ENCODE measurements around the gene UBE4B.

UBE4B gene

GRCh38 chr1:10181154-10181553, 148.4 kb downstream of the UBE4B start:
- Histone ChIP-seq H3K27me3 (ENCODE audit: control insufficient read depth in 1 of 2, insufficient read depth in 2 of 2, low read length in 2 of 2) (no peaks in the 10 kb centered on the region), H3K27ac (ENCODE audit: low read depth, low read length) (no peak overlapping the region), H3K9me3 (ENCODE audit: low read length) (no peaks in the 10 kb centered on the region), H3K9ac (ENCODE audit: low read length) (no peak overlapping the region), H3K4me3 (ENCODE audit: low read depth in 1 of 2, low read length in 2 of 2) (no peak overlapping the region), H3K36me3 (ENCODE audit: insufficient read depth, low read length) (peaks cover 28% of the 10 kb centered on the region), H3K4me1 (ENCODE audit: insufficient read depth, low read length) (no peaks in the 10 kb centered on the region)

- Histone ChIP-seq H3K36me3 (ENCODE audit: insufficient read depth, low read length) (peaks cover 3% of the 10 kb centered on the region), H3K27me3 (ENCODE audit: control insufficient read depth in 1 of 2, insufficient read depth in 2 of 2, low read length in 2 of 2) (no peaks in the 10 kb centered on the region), H3K27ac (ENCODE audit: low read depth, low read length) (no peak overlapping the region), H3K9ac (ENCODE audit: low read length) (no peak overlapping the region), H3K4me1 (ENCODE audit: insufficient read depth, low read length) (no peaks in the 10 kb centered on the region), H3K9me3 (ENCODE audit: low read length) (no peaks in the 10 kb centered on the region), H3K4me3 (ENCODE audit: low read depth in 1 of 2, low read length in 2 of 2) (no peak overlapping the region)
Observed at GRCh38 chr1:10185759-10186158, 153.0 kb downstream of the UBE4B start.

DNA sequence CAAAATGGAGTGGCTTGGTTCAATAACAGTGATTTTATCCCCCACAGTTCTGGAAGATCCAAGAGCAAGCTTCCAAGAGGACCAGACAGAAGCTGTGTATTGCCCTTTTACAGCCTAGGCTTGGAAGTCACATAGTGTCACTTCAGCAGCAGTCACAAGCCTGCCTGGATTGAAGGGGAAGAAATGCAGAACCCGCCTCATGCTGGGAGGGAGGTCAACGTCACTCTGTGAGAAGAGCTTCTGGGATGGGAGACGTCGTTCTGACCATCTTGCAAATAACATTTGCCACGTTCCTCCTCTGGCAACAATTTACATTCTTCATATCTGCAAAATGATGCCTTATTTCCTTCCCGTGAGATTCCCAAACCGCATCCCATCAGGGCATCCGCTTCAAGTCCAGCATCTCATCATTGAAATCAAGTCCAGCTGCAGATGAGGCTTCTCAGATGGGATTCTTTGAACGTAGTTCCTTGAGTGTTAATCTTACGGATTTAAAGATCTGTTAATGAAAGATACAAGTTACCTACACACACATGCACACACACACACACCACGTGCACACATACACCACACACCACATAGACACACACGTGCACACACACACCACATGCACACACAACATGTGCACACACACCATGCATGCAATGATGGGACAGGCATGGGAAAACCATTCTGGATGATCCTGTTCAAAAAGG, 153.7 kb downstream of the UBE4B start:
- Histone ChIP-seq H3K9me3 (ENCODE audit: low read length) (no peaks in the 10 kb centered on the region), H3K27ac (ENCODE audit: low read depth, low read length) (no peak overlapping the region), H3K27me3 (ENCODE audit: control insufficient read depth in 1 of 2, insufficient read depth in 2 of 2, low read length in 2 of 2) (no peaks in the 10 kb centered on the region), H3K9ac (ENCODE audit: low read length) (no peak overlapping the region), H3K36me3 (ENCODE audit: insufficient read depth, low read length) (no peaks in the 10 kb centered on the region), H3K4me1 (ENCODE audit: insufficient read depth, low read length) (no peaks in the 10 kb centered on the region), H3K4me3 (ENCODE audit: low read depth in 1 of 2, low read length in 2 of 2) (no peak overlapping the region)

DNA sequence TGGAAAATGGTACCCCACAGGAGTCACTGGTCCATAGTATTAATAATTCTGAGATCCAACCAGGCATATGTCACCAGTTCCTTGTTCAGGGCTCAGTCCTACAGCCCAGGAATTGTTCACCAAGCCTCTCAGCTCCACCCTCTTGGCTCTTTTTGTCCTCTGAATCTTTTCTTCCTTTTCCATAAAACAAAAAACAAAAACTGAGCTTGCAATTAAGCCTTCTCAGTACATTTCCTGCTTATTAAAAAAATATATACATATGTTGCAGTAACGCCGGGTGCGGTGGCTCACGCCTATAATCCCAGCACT, 154.2 kb downstream of the UBE4B start:
- H3K36me3 ChIP-seq (ENCODE audit: insufficient read depth, low read length): no peaks in the 10 kb centered on the region
- H3K27ac ChIP-seq (ENCODE audit: low read depth, low read length): no peak overlapping the region
- H3K27me3 ChIP-seq (ENCODE audit: control insufficient read depth in 1 of 2, insufficient read depth in 2 of 2, low read length in 2 of 2): no peaks in the 10 kb centered on the region
- H3K4me3 ChIP-seq (ENCODE audit: low read depth in 1 of 2, low read length in 2 of 2): no peak overlapping the region
- H3K4me1 ChIP-seq (ENCODE audit: insufficient read depth, low read length): no peaks in the 10 kb centered on the region
- no peaks in the 10 kb centered on the region for H3K9me3 ChIP-seq (ENCODE audit: low read length)
- no peak overlapping the region for H3K9ac ChIP-seq (ENCODE audit: low read length)

- Histone ChIP-seq H3K4me3 (ENCODE audit: low read depth in 1 of 2, low read length in 2 of 2) (no peak overlapping the region), H3K9me3 (ENCODE audit: low read length) (no peaks in the 10 kb centered on the region), H3K27me3 (ENCODE audit: control insufficient read depth in 1 of 2, insufficient read depth in 2 of 2, low read length in 2 of 2) (no peaks in the 10 kb centered on the region), H3K36me3 (ENCODE audit: insufficient read depth, low read length) (no peaks in the 10 kb centered on the region), H3K27ac (ENCODE audit: low read depth, low read length) (no peak overlapping the region), H3K4me1 (ENCODE audit: insufficient read depth, low read length) (no peaks in the 10 kb centered on the region), H3K9ac (ENCODE audit: low read length) (no peak overlapping the region)
Observed at GRCh38 chr1:10188133-10188650, 155.4 kb downstream of the UBE4B start.

DNA sequence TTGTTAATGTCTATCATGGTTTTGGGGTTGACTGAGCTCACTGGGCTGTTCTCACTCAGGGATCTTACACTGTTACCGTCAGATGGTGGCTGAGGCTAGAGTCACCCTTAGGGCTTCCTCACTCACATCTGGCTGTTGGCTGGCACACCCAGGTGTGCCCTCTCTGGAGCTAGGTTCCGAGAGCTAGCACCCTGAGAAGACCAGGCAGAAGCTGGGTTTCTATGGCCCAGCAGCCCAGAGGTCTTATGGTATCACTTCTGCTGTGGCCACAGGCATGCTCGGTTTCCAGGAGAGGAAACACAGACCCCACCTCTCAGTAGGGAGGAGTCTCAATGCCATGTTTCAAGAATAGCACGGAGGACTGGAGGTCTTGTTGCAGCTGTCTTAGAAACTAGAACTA, 156.9 kb downstream of the UBE4B start:
- Histone ChIP-seq H3K36me3 (ENCODE audit: insufficient read depth, low read length) (no peaks in the 10 kb centered on the region), H3K27ac (ENCODE audit: low read depth, low read length) (no peak overlapping the region), H3K4me3 (ENCODE audit: low read depth in 1 of 2, low read length in 2 of 2) (no peak overlapping the region), H3K9me3 (ENCODE audit: low read length) (no peaks in the 10 kb centered on the region), H3K27me3 (ENCODE audit: control insufficient read depth in 1 of 2, insufficient read depth in 2 of 2, low read length in 2 of 2) (no peaks in the 10 kb centered on the region), H3K9ac (ENCODE audit: low read length) (no peak overlapping the region), H3K4me1 (ENCODE audit: insufficient read depth, low read length) (peaks cover 3% of the 10 kb centered on the region)

DNA sequence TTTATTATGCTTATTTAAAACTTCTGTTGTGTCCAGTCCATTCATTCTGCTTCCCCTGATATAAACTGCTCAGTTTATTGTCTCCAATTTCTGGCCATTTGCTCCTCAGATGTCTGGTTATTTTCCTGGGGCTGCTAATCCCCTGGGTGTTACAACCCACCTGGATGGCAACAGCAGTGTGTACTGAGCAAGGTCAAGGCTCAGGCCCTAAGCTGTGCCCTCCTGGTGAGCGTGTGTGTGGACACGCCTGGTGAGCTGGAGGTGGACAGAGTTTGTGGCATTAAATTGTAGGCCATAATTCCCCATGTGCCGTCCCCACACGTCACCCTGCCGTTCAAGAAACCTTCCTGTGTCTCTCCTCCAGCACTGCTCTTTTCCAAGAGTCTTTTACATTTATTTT, 159.5 kb downstream of the UBE4B start:
- Histone ChIP-seq H3K36me3 (ENCODE audit: insufficient read depth, low read length) (no peaks in the 10 kb centered on the region), H3K4me1 (ENCODE audit: insufficient read depth, low read length) (peaks cover 3% of the 10 kb centered on the region), H3K27ac (ENCODE audit: low read depth, low read length) (no peak overlapping the region), H3K4me3 (ENCODE audit: low read depth in 1 of 2, low read length in 2 of 2) (no peak overlapping the region), H3K27me3 (ENCODE audit: control insufficient read depth in 1 of 2, insufficient read depth in 2 of 2, low read length in 2 of 2) (no peaks in the 10 kb centered on the region), H3K9me3 (ENCODE audit: low read length) (no peaks in the 10 kb centered on the region), H3K9ac (ENCODE audit: low read length) (no peak overlapping the region)

DNA sequence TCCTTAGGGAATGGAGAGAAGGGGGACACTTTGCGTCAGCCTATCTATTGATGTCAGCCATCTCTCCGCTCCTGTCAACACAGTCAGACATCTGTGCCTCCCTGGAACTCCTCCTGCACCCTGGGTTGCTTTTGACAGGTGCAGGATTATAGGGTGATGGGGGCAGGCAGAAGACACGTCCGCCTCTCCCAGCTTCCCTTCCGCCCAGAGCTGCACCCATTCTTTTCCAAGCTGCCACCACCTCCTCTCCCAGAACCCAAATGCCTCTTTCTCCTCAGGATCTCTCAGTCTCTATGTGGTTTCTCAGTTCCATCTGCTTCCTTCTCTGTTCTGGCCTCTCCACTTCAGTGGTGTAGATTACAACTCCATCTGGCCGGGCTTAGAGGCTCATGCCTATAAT, 160.5 kb downstream of the UBE4B start:
- no peak overlapping the region for H3K27ac ChIP-seq (ENCODE audit: low read depth, low read length)
- H3K9me3 ChIP-seq (ENCODE audit: low read length): no peaks in the 10 kb centered on the region
- H3K36me3 ChIP-seq (ENCODE audit: insufficient read depth, low read length): no peaks in the 10 kb centered on the region
- no peaks in the 10 kb centered on the region for H3K27me3 ChIP-seq (ENCODE audit: control insufficient read depth in 1 of 2, insufficient read depth in 2 of 2, low read length in 2 of 2)
- H3K9ac ChIP-seq (ENCODE audit: low read length): no peak overlapping the region
- H3K4me3 ChIP-seq (ENCODE audit: low read depth in 1 of 2, low read length in 2 of 2): no peak overlapping the region
- H3K4me1 ChIP-seq (ENCODE audit: insufficient read depth, low read length): peaks cover 3% of the 10 kb centered on the region

GRCh38 chr1:10195570-10195969, 162.8 kb downstream of the UBE4B start:
- no peaks in the 10 kb centered on the region for H3K36me3 ChIP-seq (ENCODE audit: insufficient read depth, low read length)
- peaks cover 3% of the 10 kb centered on the region for H3K4me1 ChIP-seq (ENCODE audit: insufficient read depth, low read length)
- no peak overlapping the region for H3K4me3 ChIP-seq (ENCODE audit: low read depth in 1 of 2, low read length in 2 of 2)
- H3K9me3 ChIP-seq (ENCODE audit: low read length): no peaks in the 10 kb centered on the region
- no peak overlapping the region for H3K27ac ChIP-seq (ENCODE audit: low read depth, low read length)
- no peak overlapping the region for H3K9ac ChIP-seq (ENCODE audit: low read length)
- H3K27me3 ChIP-seq (ENCODE audit: control insufficient read depth in 1 of 2, insufficient read depth in 2 of 2, low read length in 2 of 2): no peaks in the 10 kb centered on the region

DNA sequence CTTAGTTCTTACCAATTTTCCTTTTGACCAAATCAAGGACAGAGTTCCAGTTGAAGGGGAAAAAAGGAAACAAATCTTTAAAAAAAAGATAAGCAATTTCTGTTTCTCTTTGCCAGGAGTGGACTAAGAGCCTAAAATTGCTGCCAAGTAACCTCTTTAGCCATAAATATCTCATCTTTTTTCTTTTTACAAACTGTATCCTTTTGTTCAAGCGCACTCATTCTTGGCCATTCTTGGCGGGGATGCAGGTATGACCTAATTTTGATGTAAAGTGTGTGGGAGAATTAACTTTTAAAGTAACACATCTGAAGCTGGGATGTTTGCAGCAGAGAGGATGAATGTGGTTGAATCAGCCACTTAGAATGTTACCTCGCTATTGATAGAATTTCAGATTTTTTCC, 164.2 kb downstream of the UBE4B start:
- Histone ChIP-seq H3K9ac (ENCODE audit: low read length) (no peak overlapping the region), H3K27ac (ENCODE audit: low read depth, low read length) (no peak overlapping the region)

GRCh38 chr1:10200620-10201019, 167.9 kb downstream of the UBE4B start:
- no peaks in the 10 kb centered on the region for H3K36me3 ChIP-seq (ENCODE audit: insufficient read depth, low read length)
- no peak overlapping the region for H3K27ac ChIP-seq (ENCODE audit: low read depth, low read length)
- H3K9me3 ChIP-seq (ENCODE audit: low read length): no peaks in the 10 kb centered on the region

More for the DNA sequence above, 164.2 kb downstream of the UBE4B start:
- H3K9me3 ChIP-seq (ENCODE audit: low read length): no peaks in the 10 kb centered on the region
- no peak overlapping the region for H3K4me3 ChIP-seq (ENCODE audit: low read depth in 1 of 2, low read length in 2 of 2)
- H3K4me1 ChIP-seq (ENCODE audit: insufficient read depth, low read length): peaks cover 3% of the 10 kb centered on the region
- H3K27me3 ChIP-seq (ENCODE audit: control insufficient read depth in 1 of 2, insufficient read depth in 2 of 2, low read length in 2 of 2): no peaks in the 10 kb centered on the region
- no peaks in the 10 kb centered on the region for H3K36me3 ChIP-seq (ENCODE audit: insufficient read depth, low read length)

GRCh38 chr1:10204003-10204642, 171.4 kb downstream of the UBE4B start:
- no peak overlapping the region for H3K27ac ChIP-seq (ENCODE audit: low read depth, low read length)
- no peak overlapping the region for H3K9ac ChIP-seq (ENCODE audit: low read length)
- H3K27me3 ChIP-seq (ENCODE audit: control insufficient read depth in 1 of 2, insufficient read depth in 2 of 2, low read length in 2 of 2): no peaks in the 10 kb centered on the region
- no peaks in the 10 kb centered on the region for H3K36me3 ChIP-seq (ENCODE audit: insufficient read depth, low read length)
- no peak overlapping the region for H3K4me3 ChIP-seq (ENCODE audit: low read depth in 1 of 2, low read length in 2 of 2)
- H3K9me3 ChIP-seq (ENCODE audit: low read length): no peaks in the 10 kb centered on the region
- no peaks in the 10 kb centered on the region for H3K4me1 ChIP-seq (ENCODE audit: insufficient read depth, low read length)

More at GRCh38 chr1:10200620-10201019, 167.9 kb downstream of the UBE4B start:
- Histone ChIP-seq H3K27me3 (ENCODE audit: control insufficient read depth in 1 of 2, insufficient read depth in 2 of 2, low read length in 2 of 2) (no peaks in the 10 kb centered on the region), H3K9ac (ENCODE audit: low read length) (no peak overlapping the region), H3K4me3 (ENCODE audit: low read depth in 1 of 2, low read length in 2 of 2) (no peak overlapping the region), H3K4me1 (ENCODE audit: insufficient read depth, low read length) (no peaks in the 10 kb centered on the region)
